Body of pancreas (tissue), 4 donors: ENCODE measurements around the gene GOPC.

ENCODE experiments used
- CTCF ChIP-seq, 7 experiments: fragments of 450-650 bp in 4 of 7; fragments of 200-600 bp in 3 of 7; sonication (generic) in 3 of 7; IDR thresholded peaks; one replicate each; pipeline ENCODE4 v1.5.1; 2016 to 2019; ENCODE audit warnings: antibody characterized with exemption in 7 of 7
- POLR2A ChIP-seq, 3 donors: fragments of 450-650 bp; IDR thresholded peaks; one replicate each; pipeline ENCODE4 v1.6.1; 2016; ENCODE audit warnings: antibody characterized with exemption in 3 of 3, mild to moderate bottlenecking in 2 of 3

GRCh38 chr6:117601811-117602150 lies 530 bp downstream of the GOPC start:
- no peak for TF ChIP-seq CTCF (IDR thresholded peaks at IDR 0.05)
- TF ChIP-seq POLR2A (IDR thresholded peaks at IDR 0.05), result no peak
